ENCODE data around the gene TKTL2. TPM values are rescaled to one million over a fixed set of nuclear protein-coding genes. Genes with fewer than 3 reads are reported as not detected.

TKTL2 gene
- total RNA-seq, 2 donors from 2014 or later, result not detected

GRCh38 chr4:163493643-163494359 is 20.2 kb upstream of the TKTL2 start:
- Mint-ChIP-seq H3K27me3 (ENCODE audit: insufficient read depth) (no peaks in the 10 kb centered on the region), H3K36me3 (ENCODE audit: low read depth) (peaks cover 13% of the 10 kb centered on the region), H3K27ac (peak overlapping the region; percentile 99), H3K9me3 (no peaks in the 10 kb centered on the region), H3K4me3 (peak overlapping the region; percentile 98), H3K4me1 (peaks cover 11% of the 10 kb centered on the region)
- TF ChIP-seq CTCF (conservative IDR thresholded peaks at IDR 0.05), result no peak
- Histone ChIP-seq H3K9me3 (ENCODE audit: control insufficient read depth, low read length) (peaks cover 5% of the 10 kb centered on the region), H3K36me3 (ENCODE audit: control insufficient read depth, insufficient read depth, low read length) (peaks cover 7% of the 10 kb centered on the region), H3K9ac (ENCODE audit: extremely low read depth, low read length, poor library complexity, severe bottlenecking) (peak overlapping the region; percentile 93), H3K27ac (ENCODE audit: low read depth, low read length) (peak overlapping the region; percentile 90), H3K4me1 (ENCODE audit: control insufficient read depth, insufficient read depth, low read length) (no peaks in the 10 kb centered on the region), H3K27me3 (ENCODE audit: control insufficient read depth, insufficient read depth, low read length, poor library complexity, severe bottlenecking) (no peaks in the 10 kb centered on the region), H3K4me3 (ENCODE audit: low read length) (peak overlapping the region; percentile 90)
- WGBS, 2 experiments (ENCODE audit: insufficient coverage in 1 of 2, insufficient read length in 1 of 2), result 59 to 65% methylated on average over 9 to 25 of the region's 28 CpGs
- DNase-seq, result no peak

DNA sequence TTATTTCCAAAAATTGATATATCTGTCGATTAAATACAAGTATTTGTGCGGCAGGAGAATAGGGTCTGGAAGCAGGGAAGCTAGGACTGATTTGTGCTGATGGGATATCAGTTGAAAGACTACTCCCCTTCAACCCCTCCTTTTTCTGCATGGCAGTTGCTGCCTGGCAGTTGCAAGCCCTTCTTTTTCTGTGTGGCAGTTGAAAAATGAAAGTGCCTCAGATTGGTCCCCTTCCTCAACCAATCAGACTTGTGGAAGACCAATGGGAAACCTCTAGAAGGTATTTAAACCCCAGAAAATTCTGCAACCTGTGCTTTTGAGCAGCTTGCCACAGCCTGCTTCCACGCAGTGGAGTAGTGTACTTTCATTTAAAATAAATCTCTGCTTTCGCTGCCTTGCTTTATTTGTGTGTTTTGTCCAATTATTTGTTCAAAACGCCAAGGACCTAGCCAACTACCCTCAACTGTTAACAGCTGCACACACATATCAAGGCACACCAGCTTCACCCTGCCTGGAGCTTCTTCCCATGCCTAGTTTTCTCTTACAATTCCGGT is 19.5 kb upstream of the TKTL2 start:
- Histone ChIP-seq H3K4me3 (ENCODE audit: low read length) (no peak overlapping the region), H3K4me1 (ENCODE audit: control insufficient read depth, insufficient read depth, low read length) (no peaks in the 10 kb centered on the region), H3K27me3 (ENCODE audit: control insufficient read depth, insufficient read depth, low read length, poor library complexity, severe bottlenecking) (no peaks in the 10 kb centered on the region), H3K36me3 (ENCODE audit: control insufficient read depth, insufficient read depth, low read length) (peaks cover 7% of the 10 kb centered on the region), H3K9me3 (ENCODE audit: control insufficient read depth, low read length) (peaks cover 5% of the 10 kb centered on the region), H3K9ac (ENCODE audit: extremely low read depth, low read length, poor library complexity, severe bottlenecking) (no peak overlapping the region), H3K27ac (ENCODE audit: low read depth, low read length) (no peak overlapping the region)
- no peak for TF ChIP-seq CTCF (conservative IDR thresholded peaks at IDR 0.05)
- Mint-ChIP-seq H3K27me3 (ENCODE audit: insufficient read depth) (no peaks in the 10 kb centered on the region), H3K27ac (no peak overlapping the region), H3K9me3 (no peaks in the 10 kb centered on the region), H3K4me1 (peaks cover 11% of the 10 kb centered on the region), H3K4me3 (peak overlapping the region; percentile 98), H3K36me3 (ENCODE audit: low read depth) (peaks cover 13% of the 10 kb centered on the region)
- 98 to 100% methylated on average over 2 to 6 of the region's 6 CpGs for WGBS, 2 experiments (ENCODE audit: insufficient coverage in 1 of 2, insufficient read length in 1 of 2)
- no peak for DNase-seq

- no peak overlapping the region for H3K27ac Mint-ChIP-seq
- no peaks in the 10 kb centered on the region for H3K4me1 ChIP-seq (ENCODE audit: control insufficient read depth, insufficient read depth, low read length)
- H3K27me3 Mint-ChIP-seq (ENCODE audit: insufficient read depth), result no peaks in the 10 kb centered on the region
- H3K4me1 Mint-ChIP-seq, result peaks cover 3% of the 10 kb centered on the region
- no peak overlapping the region for H3K4me3 ChIP-seq (ENCODE audit: low read length)
- H3K36me3 Mint-ChIP-seq (ENCODE audit: low read depth), result no peaks in the 10 kb centered on the region
- WGBS, 2 experiments (ENCODE audit: insufficient coverage in 1 of 2, insufficient read length in 1 of 2), result 84% methylated on average over 1 of the region's 1 CpG; no CpG with 5 or more reads in 1 of the 2 experiments
- H3K9me3 Mint-ChIP-seq, result peaks cover 15% of the 10 kb centered on the region
- TF ChIP-seq CTCF (conservative IDR thresholded peaks at IDR 0.05), result no peak
- H3K27me3 ChIP-seq (ENCODE audit: control insufficient read depth, insufficient read depth, low read length, poor library complexity, severe bottlenecking), result no peaks in the 10 kb centered on the region
- no peak overlapping the region for H3K9ac ChIP-seq (ENCODE audit: extremely low read depth, low read length, poor library complexity, severe bottlenecking)
- H3K9me3 ChIP-seq (ENCODE audit: control insufficient read depth, low read length), result peaks cover 15% of the 10 kb centered on the region
- no peaks in the 10 kb centered on the region for H3K36me3 ChIP-seq (ENCODE audit: control insufficient read depth, insufficient read depth, low read length)
- H3K4me3 Mint-ChIP-seq, result no peak overlapping the region
- no peak overlapping the region for H3K27ac ChIP-seq (ENCODE audit: low read depth, low read length)
- DNase-seq, result no peak
These were observed 16.4 kb upstream of the TKTL2 start for GRCh38 chr4:163489929-163490328.

Data from endodermal cell (in vitro differentiated cells).